Effector CD4-positive, alpha-beta T cell (primary cell): ENCODE measurements around the gene AR.
"Not testable (repeated sequence)": the region's sequence is repeated elsewhere in the genome, so short reads cannot be mapped to it uniquely, and the experiment has no call there.

Source experiments
- DNase-seq: peaks from one replicate; pipeline ENCODE4 v3.0.0-alpha.2; 2020

AR gene

GRCh38 chrX:67570839-67571238, 27.0 kb downstream of the AR start:
- DNase-seq, result no peak

- DNase-seq, result no peak
These were observed 30.9 kb downstream of the AR start for GRCh38 chrX:67574696-67575095.

DNA sequence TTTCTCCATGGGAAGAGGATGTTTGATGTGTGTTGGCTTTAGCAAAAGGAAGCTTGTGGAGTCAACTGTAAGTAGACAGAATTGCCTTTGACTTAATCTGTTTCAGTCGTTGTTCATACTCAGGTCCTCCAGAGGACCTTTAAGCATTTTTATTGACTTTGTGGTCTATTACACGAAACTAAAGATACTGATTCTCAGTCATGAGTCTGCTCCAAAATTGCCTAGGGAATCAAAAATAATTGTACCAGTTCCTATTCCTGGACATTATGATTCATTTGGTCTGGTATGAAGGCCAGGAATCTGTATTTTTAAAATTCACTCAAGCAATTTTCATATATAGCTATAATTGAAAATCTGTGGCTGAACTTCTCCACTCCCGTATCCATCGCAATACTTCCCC, 38.6 kb downstream of the AR start:
- no peak for DNase-seq

GRCh38 chrX:67583171-67583570, 39.4 kb downstream of the AR start:
- no peak for DNase-seq

DNA sequence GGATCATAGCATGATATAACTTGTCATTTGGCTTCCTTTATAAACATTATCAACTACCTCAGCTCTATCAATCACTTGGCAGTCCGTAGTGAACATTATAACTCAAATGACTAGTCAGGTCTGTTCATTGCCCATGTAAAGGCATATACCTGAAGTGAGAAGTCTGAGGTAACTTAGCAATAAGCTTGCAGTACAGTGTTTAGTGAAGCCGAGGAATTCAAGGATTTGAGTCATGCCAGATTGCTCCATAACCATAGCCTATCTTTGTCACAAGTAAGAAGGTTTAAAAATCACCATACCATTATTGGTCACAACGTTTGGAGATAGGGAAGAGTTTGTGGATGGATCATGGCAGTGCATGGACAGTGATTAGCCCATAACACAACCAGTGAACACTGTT, 41.6 kb downstream of the AR start:
- no peak for DNase-seq

DNA sequence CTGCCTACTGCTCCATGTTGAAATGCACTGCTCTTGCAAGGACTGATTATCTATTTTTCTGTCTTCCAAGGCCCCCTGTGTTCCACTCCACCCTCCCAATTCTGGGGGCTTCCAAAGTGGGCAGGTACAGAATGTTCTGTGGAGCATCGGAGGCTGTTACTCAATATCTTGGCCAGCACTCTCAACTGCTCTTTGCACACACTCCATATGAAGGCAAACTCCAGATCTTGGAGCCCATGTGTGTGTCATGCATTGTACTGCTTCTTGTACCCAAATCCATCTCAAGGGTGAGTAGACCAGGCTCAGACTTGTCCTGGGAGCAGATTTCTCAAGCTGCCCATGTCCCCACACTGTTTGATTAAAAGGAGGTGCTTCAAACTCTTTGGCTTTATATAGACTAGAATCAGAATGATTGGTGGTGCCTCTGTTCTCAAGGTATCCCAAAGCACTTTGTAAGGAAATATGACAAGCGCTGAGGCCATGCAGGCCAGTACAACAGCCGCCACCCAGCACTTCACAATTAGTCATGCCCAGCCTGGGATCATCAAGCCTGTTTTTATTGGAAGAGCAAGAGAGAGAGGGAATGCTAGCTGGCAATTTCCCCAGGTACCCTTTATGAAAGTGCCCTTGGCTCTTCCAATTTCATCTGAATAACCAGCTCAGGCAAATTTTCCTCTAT, 44.3 kb downstream of the AR start:
- no peak for DNase-seq

DNA sequence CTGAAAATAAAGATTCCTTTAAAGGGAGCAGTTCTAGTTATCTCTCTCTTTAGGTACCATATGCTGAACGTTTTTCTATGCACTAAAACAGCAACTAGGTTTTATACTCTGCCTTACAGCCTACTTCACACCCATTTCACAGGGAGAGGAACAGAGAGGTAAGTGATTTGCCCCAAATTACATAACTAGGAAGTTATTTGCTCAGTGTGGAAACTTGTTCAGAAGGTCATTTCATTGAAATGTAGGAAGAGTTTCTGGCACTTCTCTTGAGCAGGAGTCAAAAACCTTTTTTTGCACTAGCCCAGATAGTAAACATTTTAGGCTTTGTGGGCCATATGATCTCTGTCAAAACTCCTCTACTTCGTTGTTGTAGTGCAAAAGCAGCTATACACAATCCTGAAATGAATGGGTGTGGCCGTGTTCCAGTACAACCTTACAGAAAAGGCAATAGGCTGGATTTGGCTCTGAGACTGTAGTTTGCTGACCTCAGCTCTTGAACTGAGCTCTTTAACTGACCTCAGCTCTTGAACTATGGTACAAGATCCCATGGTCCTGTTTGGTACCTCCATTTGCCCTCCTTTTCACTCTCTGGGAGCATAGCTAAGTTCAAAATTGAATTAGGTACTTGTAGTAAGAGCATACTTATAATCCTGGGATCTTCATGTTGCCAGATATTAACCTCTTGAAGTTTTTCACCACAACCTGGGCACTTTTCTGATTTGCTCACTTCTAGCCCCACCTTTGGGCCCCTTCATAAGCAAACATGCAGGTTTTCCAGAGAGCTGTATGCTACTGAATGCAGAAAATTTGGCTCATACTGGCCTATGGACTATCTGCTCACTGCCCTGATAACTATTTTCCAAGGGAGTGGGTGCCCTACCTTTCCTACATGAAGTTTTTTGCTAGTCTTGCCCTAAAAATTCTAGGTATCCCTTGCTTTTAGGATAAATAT, 53.3 kb downstream of the AR start:
- no peak for DNase-seq

DNA sequence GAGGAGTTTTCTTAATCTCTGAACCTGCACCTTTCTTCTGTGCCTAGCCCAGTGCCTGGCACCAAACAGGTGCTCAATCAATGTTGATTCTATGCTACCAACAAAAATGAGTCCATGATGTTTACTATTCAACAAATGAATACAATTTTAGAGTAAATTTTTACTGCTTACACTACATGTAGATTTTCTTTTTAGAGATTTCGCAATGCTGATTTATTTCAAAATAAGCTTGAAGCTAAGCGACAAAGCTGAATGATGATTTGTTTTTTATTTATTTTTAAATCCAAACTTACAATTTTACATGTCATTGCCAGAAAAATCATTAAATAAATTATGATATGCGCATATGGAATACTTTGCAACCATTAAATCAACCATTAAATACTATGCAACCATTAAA, 55.7 kb downstream of the AR start:
- no peak for DNase-seq

GRCh38 chrX:67601771-67602170, 58.0 kb downstream of the AR start:
- no peak for DNase-seq

DNA sequence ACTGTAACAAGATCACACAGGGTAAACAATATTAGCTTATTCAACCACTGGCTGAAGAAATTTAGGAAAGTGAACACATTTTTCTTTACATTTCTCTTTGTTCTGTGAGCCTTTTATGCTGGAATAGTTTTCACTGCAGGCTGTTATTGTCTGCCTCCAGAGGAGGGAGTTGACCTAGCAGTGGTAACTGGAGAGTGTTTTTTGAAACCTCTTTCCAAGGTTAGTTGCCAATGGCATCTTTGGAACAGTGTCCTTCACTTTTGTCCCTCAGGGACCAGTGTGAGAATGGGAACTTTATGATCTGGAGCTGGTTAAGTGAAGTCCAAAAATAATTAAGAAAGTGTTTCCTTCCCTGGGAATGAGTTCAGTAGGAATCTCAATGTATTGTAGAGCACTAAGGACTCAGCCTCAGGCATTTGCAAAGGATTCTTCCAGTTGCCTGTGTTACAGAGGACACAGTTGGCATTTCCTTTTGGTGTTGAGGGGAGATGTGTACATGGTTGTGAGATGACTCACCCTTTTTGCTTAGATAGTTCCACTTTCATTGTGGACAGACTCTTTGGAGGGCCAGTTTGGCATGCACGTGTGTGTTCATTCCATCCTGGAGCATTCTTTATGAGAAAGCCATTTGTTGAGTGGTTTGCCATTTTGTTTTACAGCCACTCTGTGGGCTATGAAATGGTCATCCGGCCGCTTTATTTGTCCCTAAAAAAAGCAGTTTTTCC, 61.3 kb downstream of the AR start:
- no peak for DNase-seq

DNA sequence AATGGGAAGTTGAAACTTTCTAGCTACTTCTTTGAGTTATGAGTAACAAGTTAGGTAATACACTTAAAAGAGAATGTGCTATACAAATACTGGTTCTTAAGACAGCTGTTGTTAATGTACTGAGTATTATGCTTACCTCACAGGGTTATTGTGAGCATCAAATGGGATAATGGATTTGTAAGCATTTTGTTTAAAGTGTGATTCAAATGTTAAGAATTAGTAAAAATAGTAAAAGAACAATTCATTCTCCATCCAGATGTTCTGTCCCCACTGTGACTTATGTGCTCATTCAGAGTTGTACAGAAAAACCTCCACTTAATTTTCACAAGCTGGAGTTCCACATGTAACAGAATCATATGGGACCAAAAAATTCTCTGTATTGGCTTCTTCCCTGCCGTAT, 63.6 kb downstream of the AR start:
- DNase-seq, result no peak

- DNase-seq, result no peak
These were observed 66.5 kb downstream of the AR start for GRCh38 chrX:67610282-67610681.

DNA sequence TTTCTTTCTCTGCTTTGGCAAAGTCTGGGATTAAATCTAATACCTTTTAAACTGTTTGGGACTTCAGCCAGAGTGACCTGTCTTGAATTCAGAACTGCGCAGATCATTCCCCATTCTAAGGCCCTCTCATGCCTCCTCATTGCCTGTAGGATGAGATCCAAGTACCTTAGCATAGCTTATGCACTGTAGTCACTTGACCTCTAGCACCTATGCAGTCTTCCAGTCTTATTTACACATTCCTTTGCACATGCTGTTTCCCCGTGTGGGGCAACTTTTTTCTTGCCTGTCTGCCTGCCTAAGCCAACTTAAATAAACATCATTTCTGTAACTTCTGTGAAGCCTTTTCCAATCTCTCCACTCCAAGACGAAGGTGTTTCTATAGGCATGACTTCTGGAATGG, 68.4 kb downstream of the AR start:
- no peak for DNase-seq

DNA sequence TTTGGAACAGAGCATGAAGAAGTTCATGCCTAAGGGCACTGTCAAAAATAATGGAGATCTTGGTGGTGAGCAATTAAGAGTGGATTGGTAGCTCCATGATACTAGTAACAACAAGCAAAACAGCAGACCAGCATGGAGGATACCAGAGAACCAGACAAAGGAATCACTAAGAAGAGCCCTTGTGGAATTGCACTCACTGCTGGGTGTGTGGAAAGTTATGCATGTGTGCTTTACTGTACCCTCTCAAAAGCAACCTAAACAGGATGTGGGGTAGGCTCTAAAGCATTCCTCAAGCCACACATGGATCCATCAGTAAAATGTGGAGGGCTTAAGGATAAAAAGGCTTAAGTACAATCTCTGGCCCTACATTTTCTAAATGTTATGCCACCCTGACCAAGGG, 69.5 kb downstream of the AR start:
- DNase-seq, result no peak

- DNase-seq, result no peak
These were observed 70.2 kb downstream of the AR start for GRCh38 chrX:67613996-67614395.

DNA sequence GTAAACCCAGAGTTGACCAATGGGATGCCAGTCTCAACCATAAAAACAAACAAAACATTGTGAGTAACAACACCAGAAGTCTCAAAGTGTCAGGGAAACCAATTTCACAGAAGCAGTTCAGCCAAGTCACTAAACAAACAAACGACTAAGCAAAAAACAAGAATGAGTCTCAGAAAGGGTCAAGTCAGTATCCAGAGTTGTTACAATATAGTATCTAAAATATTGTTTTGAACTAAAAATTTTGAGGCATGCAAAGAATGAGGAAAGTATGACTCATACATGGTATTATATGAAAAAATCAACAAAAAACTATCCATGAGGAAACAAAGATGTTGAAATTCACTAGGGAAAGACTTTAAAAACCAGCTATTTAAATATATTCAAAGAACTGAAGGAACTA, 70.6 kb downstream of the AR start:
- no peak for DNase-seq

- DNase-seq, result no peak
These were observed 75.4 kb downstream of the AR start for GRCh38 chrX:67619253-67619652.

DNA sequence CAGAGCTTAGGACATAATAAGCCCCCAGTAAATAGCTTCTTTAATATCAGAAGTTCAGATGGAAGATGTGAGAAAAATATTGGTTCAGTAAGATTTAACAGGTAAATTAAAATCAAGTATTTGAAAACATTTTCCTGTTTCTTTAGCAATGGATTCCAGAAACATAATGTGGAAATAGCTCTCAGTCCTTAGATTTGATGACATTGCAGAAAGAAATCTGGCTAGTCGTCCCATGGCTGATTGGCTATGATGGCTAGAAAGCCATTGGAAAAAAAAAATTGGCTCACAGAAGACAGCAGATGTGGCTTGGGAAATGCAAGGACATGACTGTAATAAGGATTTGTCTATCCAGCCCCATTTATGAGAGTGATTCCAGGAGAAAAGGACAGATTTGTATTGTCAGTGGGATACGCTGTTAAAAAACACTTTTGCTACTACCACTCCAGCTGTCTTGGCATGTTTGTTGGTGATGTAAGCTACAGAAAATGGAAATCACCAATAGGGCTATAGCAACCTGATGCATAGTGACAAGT, 78.3 kb downstream of the AR start:
- DNase-seq, result no peak

GRCh38 chrX:67624325-67624724, 80.5 kb downstream of the AR start:
- DNase-seq, result no peak

DNA sequence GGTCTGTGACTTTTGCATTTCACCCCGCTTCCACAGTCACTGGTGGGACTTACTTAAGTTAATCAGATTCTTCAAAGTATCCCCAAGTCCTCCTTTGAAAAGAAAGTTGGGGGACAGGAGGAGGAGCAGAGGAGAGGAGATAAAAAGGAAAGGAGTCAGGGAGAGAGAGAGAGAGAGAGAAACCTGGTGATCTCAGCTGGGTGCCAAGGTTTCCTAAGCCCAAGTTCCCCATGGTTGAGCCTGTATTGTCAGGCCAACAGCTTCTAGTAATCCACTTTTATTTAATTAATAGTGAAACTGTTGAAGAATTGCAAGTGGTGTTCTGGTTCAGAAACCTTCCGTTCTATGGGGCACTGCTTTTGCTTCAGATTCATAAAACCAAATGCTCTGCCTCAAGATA, 91.6 kb downstream of the AR start:
- no peak for DNase-seq

- DNase-seq, result no peak
These were observed 92.7 kb downstream of the AR start for GRCh38 chrX:67636532-67636931.

GRCh38 chrX:67637293-67637692, 93.5 kb downstream of the AR start:
- DNase-seq, result not testable (repeated sequence)

- no peak for DNase-seq
These were observed 104.5 kb downstream of the AR start for GRCh38 chrX:67648361-67648760.
